Heart right ventricle (tissue), 16 donors: ENCODE data around the gene HAGHL. TPM values are rescaled to one million over a fixed set of nuclear protein-coding genes. Genes with fewer than 3 reads are reported as not detected.

Experiments used
- ATAC-seq, 8 donors: fragments of 200-7000 bp; cut with Tn5 transposase; one replicate each; pipeline ENCODE4 v1.9.1; 2020; ENCODE audit warnings: mild to moderate bottlenecking in 8 of 8, moderate library complexity in 8 of 8, moderate number of reproducible peaks in 1 of 8
- DNase-seq, 2 donors: peaks; one replicate each; pipeline ENCODE4 v3.0.0-alpha.2; 2020
- H3K27ac ChIP-seq, 10 donors: fragments of 200-600 bp; sonication (generic) in 2 of 10; one replicate each; pipeline versions ENCODE4 v1.5.0 to v1.8.0; 2020 to 2022; ENCODE audit warnings: mild to moderate bottlenecking in 3 of 10
- H3K27me3 ChIP-seq, 7 donors: fragments of 200-600 bp; one replicate each; pipeline ENCODE4 v1.8.0; 2021 to 2022; ENCODE audit warnings: mild to moderate bottlenecking in 2 of 7
- H3K36me3 ChIP-seq, 9 donors: fragments of 200-600 bp; sonication (generic) in 1 of 9; one replicate each; pipeline versions ENCODE4 v1.5.0 to v1.8.0; 2020 to 2022; ENCODE audit warnings: mild to moderate bottlenecking in 2 of 9
- H3K4me1 ChIP-seq, 9 donors: fragments of 200-600 bp; sonication (generic) in 1 of 9; one replicate each; pipeline versions ENCODE4 v1.5.0 to v1.8.0; 2020 to 2022; ENCODE audit warnings: mild to moderate bottlenecking in 4 of 9
- H3K4me3 ChIP-seq, 10 donors: fragments of 200-600 bp; sonication (generic) in 2 of 10; one replicate each; pipeline versions ENCODE4 v1.5.0 to v1.8.0; 2020 to 2022; ENCODE audit warnings: mild to moderate bottlenecking in 7 of 10, moderate library complexity in 2 of 10
- H3K9me3 ChIP-seq, 11 donors: fragments of 200-600 bp in 10 of 11; sonication (generic) in 2 of 11; one replicate each; pipeline versions ENCODE4 v1.5.0 to v1.8.0; 2013 to 2022; ENCODE audit warnings: mild to moderate bottlenecking in 2 of 11, control low read depth in 1 of 11, moderate library complexity in 1 of 11
- CTCF ChIP-seq, 9 donors: fragments of 200-600 bp; sonication (generic) in 2 of 9; IDR thresholded peaks; one replicate each; pipeline versions ENCODE4 v1.5.0 to v1.8.0; 2021 to 2022; ENCODE audit warnings: antibody characterized with exemption in 9 of 9, mild to moderate bottlenecking in 5 of 9, moderate library complexity in 1 of 9
- WGBS, 2 donors: extraction: QIAGEN DNeasy Blood & Tissue Kit; methylation state at CpG; one replicate each; pipeline ENCODE4 v1.1.7; 2013; ENCODE audit warnings: inconsistent platforms in 1 of 2; 5-methylcytosine and 5-hydroxymethylcytosine counted together
- intact Hi-C, 10 donors: fragments of 100-400 bp; cut with DNase I; formaldehyde crosslinking; loops; one replicate each; pipeline versions ENCODE4 v1.11.1 to v1.14.2; 2022
- polyA plus RNA-seq, 2 donors: library from polyadenylated mRNA; stranded (reverse); fragments of 200-250 nt; gene quantifications; one replicate each; pipeline ENCODE4 v1.2.3, GENCODE V29; 2013
- total RNA-seq, 10 donors: library from RNA; stranded (reverse); fragmentation: NEBNext Ultra II Directional in 3 of 10; extraction: Animal tissue kit (Norgen Biotek cat#: 25700) in 3 of 10; gene quantifications; one replicate each; pipeline versions ENCODE4 v1.2.1 to v1.2.4, GENCODE V29; 2021 to 2023
- donor health status: Arrhythmogenic right ventricular cardiomyopathy.
- donor health status: ischemic (EF 13 %, LVEDD 7.1; RV severe dilation, severe dysfunction).
- donor health status: healthy with polysubstance abuse.
- donor health status: DM: no; HTN: yes; CAD: no.
- donor health status: DM: no; HTN: no; CAD: no.
- donor health status: ischemic (EF 25% LVEDD 6.9; RV normal size, moderate dysfunction).
- donor health status: ischemic (EF 25% LVEDD 5.7; RV mildly dilated, moderate dysfunction).
- donor health status: healthy.
- donor health status: DM: yes; HTN: yes; CAD: no.
- donor health status: Ischemic cardiomyopathy.
- donor health status: ischemic (EF 35%, LVEDD 5.7; RV mildly dilated, moderate dysfunction).
- donor health status: nonischemic (EF 11% LVEDD 7.7; RV severe dilation, severe dysfunction).
- donor health status: DM: yes; HTN: yes; CAD: no.
- donor health status: PGD.
- donor health status: ischemic (EF 29% LVEDD 5.4; RV normal size, mild dysfunction).
- donor health status: nonischemic (EF 23%, LVEDD 6.1; RV moderate dilation, normal function).

HAGHL gene
- total and polyA plus RNA-seq, 12 donors = 5.1 to 80.0 (median 10.9) TPM

- H3K9me3 ChIP-seq = no peaks in the 10 kb centered on the region
- no peaks in the 10 kb centered on the region for H3K36me3 ChIP-seq
- intact Hi-C loops = no loop called here
- no peak for ATAC-seq
- no peak overlapping the region for H3K27ac ChIP-seq
- 2 to 6% methylated on average over 14 of the region's 14 CpGs for WGBS, 2 donors
- no peak for DNase-seq
- H3K4me3 ChIP-seq = no peak overlapping the region
- peaks cover 0 to 18% (median 4%) of the 10 kb centered on the region in 7 donors for H3K27me3 ChIP-seq
- peaks cover 0 to 5% (median 5%) of the 10 kb centered on the region in 9 donors for H3K4me1 ChIP-seq
- TF ChIP-seq CTCF (IDR thresholded peaks at IDR 0.05) = peak in 5 of 9 donors; percentile 9 to 28 (median 16)
These were observed 18.8 kb downstream of the HAGHL start for GRCh38 chr16:745739-746138.

GRCh38 chr16:746637-747036, 19.7 kb downstream of the HAGHL start:
- 80 to 81% methylated on average over 12 to 13 of the region's 13 CpGs for WGBS, 2 donors
- ATAC-seq (peak in 1 of 8 donors; percentile 17), DNase-seq (no peak)
- intact Hi-C loops = no loop called here
- H3K27me3 ChIP-seq = peaks cover 0 to 18% (median 4%) of the 10 kb centered on the region in 7 donors
- no peaks in the 10 kb centered on the region for H3K9me3 ChIP-seq
- no peak for TF ChIP-seq CTCF (IDR thresholded peaks at IDR 0.05)
- peaks cover 0 to 6% (median 0%) of the 10 kb centered on the region in 9 donors for H3K4me1 ChIP-seq
- H3K4me3 ChIP-seq = no peak overlapping the region
- H3K36me3 ChIP-seq = no peaks in the 10 kb centered on the region
- no peak overlapping the region for H3K27ac ChIP-seq

DNA sequence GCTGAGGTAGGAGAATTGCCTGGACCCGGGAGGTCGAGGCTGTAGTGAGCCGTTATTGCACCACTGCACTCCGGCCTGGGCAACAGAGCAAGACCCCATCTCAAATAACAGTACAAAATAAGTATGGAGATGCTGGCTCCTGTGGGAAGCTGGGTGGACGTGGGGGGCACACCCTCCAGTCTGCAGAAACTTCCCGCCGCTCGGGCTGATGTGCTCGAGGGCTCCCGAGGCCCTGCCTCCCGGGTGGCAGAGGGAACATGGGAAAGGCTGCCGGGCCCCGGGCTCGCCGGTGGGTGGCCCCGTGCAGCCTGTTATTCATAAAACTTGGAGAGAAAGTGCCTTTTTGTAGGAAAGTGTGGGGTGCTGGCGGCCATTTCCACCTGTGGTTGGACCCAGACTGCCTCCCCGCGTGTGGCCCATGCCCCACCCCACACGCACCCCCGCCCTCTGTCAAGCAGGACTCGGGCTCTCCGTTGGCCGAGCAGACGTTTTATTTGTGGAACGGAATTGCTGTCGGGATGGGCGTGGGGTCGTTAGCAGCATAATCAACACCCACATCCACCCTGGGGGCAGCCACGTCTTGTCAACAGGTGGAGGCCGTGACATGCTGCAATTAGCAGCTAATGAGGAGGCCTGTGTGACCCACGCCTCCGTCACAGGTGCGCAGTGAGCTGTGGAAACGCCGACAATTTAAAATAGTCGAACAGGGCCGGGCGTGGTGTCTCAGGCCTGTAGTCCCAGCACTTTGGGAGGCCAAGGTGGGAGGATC, 21.3 kb downstream of the HAGHL start:
- Histone ChIP-seq H3K36me3 (no peaks in the 10 kb centered on the region), H3K27ac (no peak overlapping the region), H3K4me3 (no peak overlapping the region), H3K27me3 (peaks cover 0 to 16% (median 4%) of the 10 kb centered on the region in 7 donors), H3K4me1 (peaks cover 0 to 9% (median 0%) of the 10 kb centered on the region in 9 donors), H3K9me3 (no peaks in the 10 kb centered on the region)
- TF ChIP-seq CTCF (IDR thresholded peaks at IDR 0.05) = no peak
- DNase-seq = no peak
- intact Hi-C loops = no loop called here
- no peak for ATAC-seq
- WGBS, 2 donors = 82 to 83% methylated on average over 39 of the region's 39 CpGs

DNA sequence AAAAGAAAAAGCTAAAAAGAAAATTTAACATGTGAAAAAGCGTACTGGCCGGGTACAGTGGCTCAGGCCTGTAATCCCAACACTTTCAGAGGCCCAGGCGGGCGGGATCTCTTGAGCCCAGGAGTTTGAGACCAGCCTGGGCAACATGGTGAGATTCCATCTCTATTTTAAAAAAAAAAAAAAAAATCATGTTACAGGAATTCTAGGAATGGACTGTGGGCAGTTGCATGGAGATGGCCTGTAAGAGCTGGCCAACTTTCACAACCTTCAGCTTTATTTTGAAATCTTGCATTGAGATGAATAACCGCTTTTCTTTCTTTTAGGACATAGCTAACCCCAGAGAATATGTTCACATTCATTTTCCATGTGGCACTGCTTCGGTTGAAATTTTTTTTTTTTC, 22.1 kb downstream of the HAGHL start:
- no peak for DNase-seq
- intact Hi-C loops = no loop called here
- no peak overlapping the region for H3K27ac ChIP-seq

More for the DNA sequence above, 22.1 kb downstream of the HAGHL start:
- no peak overlapping the region for H3K4me3 ChIP-seq
- H3K27me3 ChIP-seq = peaks cover 0 to 12% (median 4%) of the 10 kb centered on the region in 7 donors
- no peaks in the 10 kb centered on the region for H3K36me3 ChIP-seq
- no peak for ATAC-seq
- H3K9me3 ChIP-seq = no peaks in the 10 kb centered on the region
- no peak for TF ChIP-seq CTCF (IDR thresholded peaks at IDR 0.05)
- 81 to 90% methylated on average over 6 of the region's 6 CpGs for WGBS, 2 donors
- peaks cover 0 to 9% (median 0%) of the 10 kb centered on the region in 9 donors for H3K4me1 ChIP-seq
